Gastrocnemius medialis (tissue), 4 donors: Measurements from ENCODE around the gene RBM42.

Source experiments
- CTCF ChIP-seq, 5 experiments: fragments of 450-650 bp in 3 of 5; fragments of 200-600 bp in 2 of 5; sonication (generic) in 2 of 5; IDR thresholded peaks in 4 of 5; conservative IDR thresholded peaks in 1 of 5; 1 replicate in 4 of 5; 2 replicates in 1 of 5; pipeline ENCODE4 v1.5.1; 2016 to 2019; ENCODE audit warnings: antibody characterized with exemption in 5 of 5, mild to moderate bottlenecking in 3 of 5, moderate library complexity in 3 of 5
- POLR2A ChIP-seq, 2 donors: fragments of 450-650 bp; IDR thresholded peaks; one replicate each; pipeline ENCODE4 v1.6.1; 2017; ENCODE audit warnings: antibody characterized with exemption in 2 of 2, mild to moderate bottlenecking in 2 of 2, moderate library complexity in 2 of 2

GRCh38 chr19:35585848-35586247 lies 43.0 kb upstream of the RBM42 start, which contains the start of gene PMIS2:
- TF ChIP-seq POLR2A (IDR thresholded peaks at IDR 0.05) (no peak), CTCF (IDR thresholded peaks at IDR 0.05 in 4 of 5, conservative IDR thresholded peaks at IDR 0.05 in 1 of 5) (no peak)
